NCI-H345 (cell line): ENCODE data around the gene RBMS1.

Source experiments
- DNase-seq: peaks from one replicate; lab custom pipeline; 2025; lab: John Stamatoyannopoulos, UW

RBMS1 gene

GRCh38 chr2:160252278-160252887 is 241.2 kb downstream of the RBMS1 start:
- peak; percentile 11 for DNase-seq

- no peak for DNase-seq
Observed at GRCh38 chr2:160251569-160251968, 242.0 kb downstream of the RBMS1 start.

GRCh38 chr2:160249876-160250275 is 243.7 kb downstream of the RBMS1 start:
- no peak for DNase-seq

GRCh38 chr2:160247296-160248035 is 246.1 kb downstream of the RBMS1 start:
- DNase-seq, result no peak

GRCh38 chr2:160246356-160246755 is 247.3 kb downstream of the RBMS1 start:
- no peak for DNase-seq

GRCh38 chr2:160245614-160246155 is 247.9 kb downstream of the RBMS1 start:
- no peak for DNase-seq

- no peak for DNase-seq
Observed at GRCh38 chr2:160242893-160243564, 250.6 kb downstream of the RBMS1 start.

- peak; percentile 25 for DNase-seq
Observed at GRCh38 chr2:160241251-160242137, 252.1 kb downstream of the RBMS1 start.

GRCh38 chr2:160239436-160239835 is 254.2 kb downstream of the RBMS1 start:
- no peak for DNase-seq

- no peak for DNase-seq
Observed at GRCh38 chr2:160238392-160238791, 255.2 kb downstream of the RBMS1 start.

- DNase-seq, result no peak
Observed at GRCh38 chr2:160232905-160233475, 260.6 kb downstream of the RBMS1 start.

GRCh38 chr2:160229591-160229990 is 264.0 kb downstream of the RBMS1 start:
- no peak for DNase-seq

GRCh38 chr2:160228141-160228917 is 265.3 kb downstream of the RBMS1 start:
- DNase-seq, result no peak

- DNase-seq, result no peak
Observed at GRCh38 chr2:160227293-160227915, 266.2 kb downstream of the RBMS1 start.

GRCh38 chr2:160226367-160226766 is 267.2 kb downstream of the RBMS1 start:
- DNase-seq, result no peak

GRCh38 chr2:160225722-160226121 is 267.9 kb downstream of the RBMS1 start:
- no peak for DNase-seq

- DNase-seq, result no peak
Observed at GRCh38 chr2:160224507-160224906, 269.1 kb downstream of the RBMS1 start.

GRCh38 chr2:160224060-160224459 is 269.5 kb downstream of the RBMS1 start:
- no peak for DNase-seq

- DNase-seq, result no peak
Observed at GRCh38 chr2:160223560-160223959, 270.0 kb downstream of the RBMS1 start.
